ENCODE measurements around the gene TNRC6B. TPM values are rescaled to one million over a fixed set of nuclear protein-coding genes. Genes with fewer than 3 reads are reported as not detected.

The TNRC6B gene
- total RNA-seq, 1 experiment from 2014 or later = 62.7 TPM

GRCh38 chr22:40187389-40187788 is 9.7 kb downstream of the TNRC6B start:
- no peak for TF ChIP-seq CTCF (conservative IDR thresholded peaks at IDR 0.05)
- no peak for TF ChIP-seq EZH2 (IDR thresholded peaks at IDR 0.05; ENCODE audit: low read depth)
- no TSS peak for BruUV-seq (replicated peaks)
- DNase-seq = no peak
- Histone ChIP-seq H3K36me3 (ENCODE audit: low read depth) (peaks cover 7% of the 10 kb centered on the region), H3F3A (ENCODE audit: insufficient read depth, low read depth) (no peaks in the 10 kb centered on the region), H3K27me3 (ENCODE audit: insufficient read depth, low read depth) (no peaks in the 10 kb centered on the region), H3K4me1 (replicated peaks; ENCODE audit: insufficient read depth) (peaks cover 10% of the 10 kb centered on the region), H2AFZ (no peak overlapping the region), H3K27ac (no peak overlapping the region), H3K9me3 (ENCODE audit: insufficient read depth, low read depth) (no peaks in the 10 kb centered on the region), H3K4me2 (no peak overlapping the region), H4K20me1 (ENCODE audit: insufficient read depth) (peaks cover 16% of the 10 kb centered on the region), H3K9me2 (ENCODE audit: insufficient read depth) (no peaks in the 10 kb centered on the region), H3K4me3 (no peak overlapping the region), H3K79me2 (ENCODE audit: low read depth) (peaks cover 95% of the 10 kb centered on the region)
- POLR2A ChIA-PET (ENCODE audit: unreplicated experiment) = no interaction called here
- intact Hi-C loops (cut with micrococcal nuclease; ENCODE audit: unreplicated experiment) = no loop called here
- CTCF ChIA-PET = no interaction called here

- H3K79me2 ChIP-seq (ENCODE audit: low read depth) = peaks cover 69% of the 10 kb centered on the region
- no peaks in the 10 kb centered on the region for H3F3A ChIP-seq (ENCODE audit: insufficient read depth, low read depth)
- peaks cover 7% of the 10 kb centered on the region for H3K36me3 ChIP-seq (ENCODE audit: low read depth)
- H3K4me3 ChIP-seq = no peak overlapping the region
- no peak overlapping the region for H2AFZ ChIP-seq
- no peaks in the 10 kb centered on the region for H3K9me2 ChIP-seq (ENCODE audit: insufficient read depth)
- no peak overlapping the region for H3K4me2 ChIP-seq
- no peaks in the 10 kb centered on the region for H3K4me1 ChIP-seq (replicated peaks; ENCODE audit: insufficient read depth)
- TF ChIP-seq EZH2 (IDR thresholded peaks at IDR 0.05; ENCODE audit: low read depth) = no peak
- no peak for TF ChIP-seq CTCF (conservative IDR thresholded peaks at IDR 0.05)
- no peaks in the 10 kb centered on the region for H3K27me3 ChIP-seq (ENCODE audit: insufficient read depth, low read depth)
- H3K9me3 ChIP-seq (ENCODE audit: insufficient read depth, low read depth) = no peaks in the 10 kb centered on the region
- DNase-seq = no peak
- ChIA-PET CTCF (no interaction called here), POLR2A (ENCODE audit: unreplicated experiment) (no interaction called here)
- peaks cover 9% of the 10 kb centered on the region for H4K20me1 ChIP-seq (ENCODE audit: insufficient read depth)
- no peak overlapping the region for H3K27ac ChIP-seq
- intact Hi-C loops (cut with micrococcal nuclease; ENCODE audit: unreplicated experiment) = no loop called here
- no TSS peak for BruUV-seq (replicated peaks)
Measured at GRCh38 chr22:40189997-40190396, 12.3 kb downstream of the TNRC6B start.

GRCh38 chr22:40190501-40190900 is 12.8 kb downstream of the TNRC6B start:
- H3K27ac ChIP-seq = no peak overlapping the region
- POLR2A ChIA-PET (ENCODE audit: unreplicated experiment) = interaction anchor here (0.6 kb wide), 1 partner anchor 13 kb away, joined by 5 read pairs; the partner anchor contains the start of gene TNRC6B
- no peaks in the 10 kb centered on the region for H3K9me3 ChIP-seq (ENCODE audit: insufficient read depth, low read depth)
- intact Hi-C loops (cut with micrococcal nuclease; ENCODE audit: unreplicated experiment) = no loop called here
- H3K4me1 ChIP-seq (replicated peaks; ENCODE audit: insufficient read depth) = no peaks in the 10 kb centered on the region
- DNase-seq = no peak
- H3K9me2 ChIP-seq (ENCODE audit: insufficient read depth) = no peaks in the 10 kb centered on the region
- no TSS peak for BruUV-seq (replicated peaks)
- peaks cover 7% of the 10 kb centered on the region for H3K36me3 ChIP-seq (ENCODE audit: low read depth)
- CTCF ChIA-PET = no interaction called here
- no peak overlapping the region for H3K4me3 ChIP-seq
- TF ChIP-seq EZH2 (IDR thresholded peaks at IDR 0.05; ENCODE audit: low read depth) = no peak
- no peak for TF ChIP-seq CTCF (conservative IDR thresholded peaks at IDR 0.05)
- no peak overlapping the region for H2AFZ ChIP-seq
- H3K4me2 ChIP-seq = no peak overlapping the region
- peaks cover 9% of the 10 kb centered on the region for H4K20me1 ChIP-seq (ENCODE audit: insufficient read depth)
- no peaks in the 10 kb centered on the region for H3F3A ChIP-seq (ENCODE audit: insufficient read depth, low read depth)
- H3K27me3 ChIP-seq (ENCODE audit: insufficient read depth, low read depth) = no peaks in the 10 kb centered on the region
- H3K79me2 ChIP-seq (ENCODE audit: low read depth) = peaks cover 68% of the 10 kb centered on the region

Measured in PC-9 (cell line).